ENCODE data around the gene VAV1.
"Not testable (repeated sequence)": the region's sequence is repeated elsewhere in the genome, so short reads cannot be mapped to it uniquely, and the experiment has no call there.

The VAV1 gene

DNA sequence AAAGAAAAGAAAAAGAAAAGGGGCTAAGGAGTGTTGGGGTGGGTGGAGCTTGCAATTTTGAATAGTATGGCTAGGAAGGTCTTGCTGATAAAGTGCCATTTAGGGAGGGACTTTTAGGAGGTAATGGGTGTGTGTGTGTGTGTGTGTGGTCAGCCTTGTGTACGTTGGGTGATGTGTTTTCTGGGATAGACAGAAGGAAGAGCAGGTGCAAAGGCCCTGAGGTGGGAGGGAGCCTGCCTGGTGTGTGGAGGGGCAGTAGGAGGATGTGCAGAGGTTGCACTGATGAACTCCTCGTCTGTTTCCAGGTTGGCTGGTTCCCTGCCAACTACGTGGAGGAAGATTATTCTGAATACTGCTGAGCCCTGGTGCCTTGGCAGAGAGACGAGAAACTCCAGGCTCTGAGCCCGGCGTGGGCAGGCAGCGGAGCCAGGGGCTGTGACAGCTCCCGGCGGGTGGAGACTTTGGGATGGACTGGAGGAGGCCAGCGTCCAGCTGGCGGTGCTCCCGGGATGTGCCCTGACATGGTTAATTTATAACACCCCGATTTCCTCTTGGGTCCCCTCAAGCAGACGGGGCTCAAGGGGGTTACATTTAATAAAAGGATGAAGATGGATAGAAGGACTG, 84.4 kb downstream of the VAV1 start:
- DNase-seq: no peak

DNA sequence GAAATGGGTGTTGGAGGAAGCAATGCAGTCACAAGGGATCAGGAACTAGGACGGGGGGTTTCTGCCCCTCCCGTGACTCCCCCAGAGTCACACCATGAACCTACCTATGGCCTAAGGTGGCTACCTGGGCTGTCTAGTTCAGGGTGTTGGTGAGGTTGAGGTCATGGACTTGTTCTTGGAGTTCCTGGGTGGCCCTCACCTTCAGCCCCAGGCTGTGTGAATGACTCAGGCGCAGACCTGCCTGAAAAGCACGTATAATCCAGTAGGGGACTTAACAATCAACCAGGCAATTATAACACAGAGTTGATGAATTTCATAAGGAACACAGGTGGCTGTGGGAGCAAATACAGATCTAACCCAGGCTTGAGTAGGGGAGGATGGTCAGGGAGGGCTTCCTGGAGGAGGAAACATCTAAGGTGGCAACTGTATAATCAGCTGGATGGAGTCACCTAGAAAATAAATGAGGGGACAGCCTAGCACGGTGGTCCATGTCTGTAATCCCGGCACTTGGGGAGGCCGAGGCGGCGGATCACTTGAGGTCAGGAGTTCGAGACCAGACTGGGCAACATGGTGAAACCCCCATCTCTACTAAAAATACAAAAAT, 89.3 kb downstream of the VAV1 start:
- DNase-seq: no peak

DNA sequence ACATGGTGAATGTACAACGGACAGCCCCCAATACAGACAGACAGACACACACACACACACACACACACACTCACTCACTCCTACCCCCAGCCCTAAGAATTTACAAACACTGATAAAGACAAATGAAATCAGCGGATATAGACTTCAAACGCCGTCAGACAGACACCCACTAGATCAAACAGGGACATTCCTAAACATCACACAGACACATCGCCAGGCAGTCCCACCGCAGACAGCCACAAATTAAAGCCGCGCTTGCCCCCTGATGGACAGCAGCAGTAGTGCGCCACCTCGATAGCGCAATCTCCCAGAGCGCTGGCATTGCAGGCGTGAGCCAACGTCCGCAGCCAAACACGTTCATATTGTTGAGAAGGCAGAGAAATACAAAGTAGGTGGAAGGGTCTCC, 90.2 kb downstream of the VAV1 start:
- peak; percentile 13 for DNase-seq

GRCh38 chr19:6864325-6864940, 91.9 kb downstream of the VAV1 start:
- DNase-seq: no peak

GRCh38 chr19:6865849-6866248, 93.3 kb downstream of the VAV1 start:
- no peak for DNase-seq

DNA sequence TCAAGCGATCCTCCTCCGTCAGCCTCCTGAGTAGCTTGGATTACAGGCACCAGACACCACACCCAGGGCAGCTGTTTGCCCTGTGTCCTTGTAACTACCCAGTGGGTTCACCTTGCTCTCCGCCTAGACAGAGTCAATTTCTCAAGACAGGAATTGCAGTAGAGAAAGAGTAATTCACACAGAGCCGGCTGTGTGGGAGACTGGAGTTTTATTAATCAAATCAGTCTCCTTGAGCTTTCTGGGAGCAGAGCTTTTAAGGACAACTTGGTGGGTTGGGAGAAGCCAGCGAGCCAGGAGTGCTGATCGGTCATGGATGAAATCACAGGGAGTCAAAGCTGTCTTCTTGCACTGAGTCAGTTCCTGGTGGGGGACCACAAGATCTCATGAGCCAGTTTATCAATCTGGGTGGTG, 94.2 kb downstream of the VAV1 start:
- no peak for DNase-seq

DNA sequence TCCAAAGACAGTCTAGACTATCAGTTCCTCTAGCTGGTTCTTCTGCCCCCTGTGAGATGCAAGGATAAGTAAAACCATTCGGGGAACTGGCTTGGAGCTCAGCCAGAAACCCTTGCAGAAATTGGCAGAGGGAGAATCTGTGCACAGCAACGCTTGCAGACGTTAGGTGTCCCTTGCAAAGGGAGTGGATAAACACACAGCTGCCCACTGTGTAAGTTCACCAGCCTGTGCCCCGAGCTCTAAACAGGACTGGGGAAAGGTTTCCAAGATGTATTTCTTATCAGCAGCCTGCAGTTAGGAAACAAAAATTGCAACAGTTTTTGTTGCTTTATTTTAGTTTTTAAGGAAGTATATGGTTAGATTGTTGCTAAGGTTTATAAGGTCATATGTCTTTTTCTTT, 95.8 kb downstream of the VAV1 start:
- DNase-seq: no peak

DNA sequence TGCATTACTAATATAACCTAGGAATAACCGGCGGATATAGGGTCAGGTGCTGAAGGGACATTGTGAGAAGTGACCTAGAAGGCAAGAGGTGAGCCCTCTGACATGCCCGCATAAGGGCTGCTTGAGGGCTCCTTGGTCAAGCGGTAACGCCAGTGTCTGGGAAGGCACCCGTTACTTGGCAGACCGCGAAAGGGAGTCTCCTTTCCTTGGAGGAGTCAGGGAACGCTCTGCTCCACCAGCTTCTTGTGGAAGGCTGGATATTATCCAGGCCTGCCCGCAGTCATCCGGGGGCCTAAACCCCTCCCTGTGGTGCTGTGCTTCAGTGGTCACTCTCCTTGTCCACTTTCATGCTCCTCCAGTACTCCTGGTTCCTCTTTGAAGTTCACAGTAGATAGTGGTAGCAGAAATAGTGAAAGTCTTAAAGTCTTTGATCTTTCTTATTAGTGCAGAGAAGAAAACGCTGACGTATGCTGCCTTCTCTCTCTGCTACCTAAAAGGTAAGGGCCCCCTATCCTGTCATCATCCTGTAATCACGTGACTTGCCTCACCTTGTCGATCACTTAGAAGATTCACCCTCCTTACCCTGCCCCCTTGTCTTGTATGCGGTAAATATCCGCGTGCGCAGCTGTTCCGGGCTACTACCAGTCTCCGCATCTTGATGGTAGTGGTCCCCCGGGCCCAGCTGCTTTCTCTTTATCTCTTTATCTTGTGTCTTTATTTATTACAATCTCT, 96.8 kb downstream of the VAV1 start:
- not testable (repeated sequence) for DNase-seq

DNA sequence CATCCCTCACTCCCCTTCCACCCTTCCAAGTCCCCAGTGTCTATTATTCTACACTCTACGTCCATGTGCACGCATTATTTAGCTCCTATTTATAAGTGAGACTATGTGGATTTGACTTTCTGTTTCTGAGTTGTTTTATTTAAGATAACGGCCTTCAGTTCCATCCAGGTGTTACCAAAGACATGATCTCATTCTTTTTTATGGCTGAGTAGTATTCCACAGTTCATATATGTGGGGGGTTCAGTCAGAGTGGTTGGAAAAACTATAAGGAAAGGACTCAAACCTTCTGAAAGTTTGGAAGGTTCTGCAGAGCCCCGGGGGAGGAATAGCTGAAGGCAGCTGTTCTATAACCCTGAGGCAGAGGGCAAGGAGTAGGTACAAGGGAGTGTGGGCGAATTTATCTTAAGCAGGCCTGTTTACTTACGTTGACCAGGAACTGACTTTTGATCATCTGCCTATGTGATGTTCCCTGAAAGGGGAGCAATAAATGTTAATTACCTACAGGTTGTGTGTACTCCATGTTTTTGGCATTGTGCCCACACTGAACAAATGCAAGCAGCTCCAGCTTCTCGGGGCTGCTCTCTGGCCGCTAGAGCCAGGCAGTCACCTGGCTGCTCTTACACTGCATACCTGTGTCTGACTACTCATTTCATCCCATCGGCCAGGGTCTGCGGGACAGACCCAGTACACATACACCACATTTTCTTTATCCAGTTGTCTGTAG, 101.4 kb downstream of the VAV1 start:
- no peak for DNase-seq

DNA sequence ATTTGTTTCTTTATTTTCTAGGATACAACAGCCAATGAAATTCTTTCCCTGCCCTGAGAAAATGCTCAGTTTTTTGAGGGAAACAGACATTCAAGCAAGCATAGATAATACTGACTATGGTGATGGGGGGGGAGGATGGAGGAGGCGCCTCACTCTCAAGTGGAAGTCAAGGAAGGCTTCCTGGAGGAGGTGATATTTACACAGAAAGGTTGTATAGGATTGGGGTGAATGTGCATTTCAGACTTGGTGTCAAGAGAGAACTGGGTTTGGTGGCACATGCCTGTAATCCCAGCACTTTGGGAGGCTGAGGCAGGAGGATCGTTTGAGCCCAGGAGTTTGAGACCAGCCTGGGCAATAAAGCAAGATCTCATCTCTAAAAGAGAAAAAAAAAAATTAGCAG, 102.7 kb downstream of the VAV1 start:
- DNase-seq: no peak

GRCh38 chr19:6876748-6877147, 104.2 kb downstream of the VAV1 start:
- no peak for DNase-seq

DNA sequence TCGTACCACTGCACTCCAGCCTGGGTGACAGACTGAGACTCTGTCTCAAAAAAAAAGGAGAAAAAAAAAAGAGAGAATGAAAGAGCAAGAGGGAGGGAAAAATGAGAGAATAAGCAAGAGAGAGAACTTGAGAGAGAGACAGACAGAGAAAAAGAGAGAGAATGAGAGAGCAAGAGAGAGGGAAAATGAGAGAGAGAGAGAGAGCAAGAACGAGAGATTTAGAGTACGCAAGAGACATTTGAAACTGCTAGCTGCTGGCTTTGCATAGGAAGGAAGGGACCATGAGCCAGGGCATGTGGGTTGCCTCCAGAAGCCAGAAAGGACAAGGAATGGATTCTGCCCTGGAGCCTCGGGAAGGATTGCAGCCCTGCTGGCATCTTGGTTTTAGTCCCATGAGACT, 105.3 kb downstream of the VAV1 start:
- no peak for DNase-seq

- no peak for DNase-seq
Measured at GRCh38 chr19:6886277-6886897, 113.9 kb downstream of the VAV1 start.

DNA sequence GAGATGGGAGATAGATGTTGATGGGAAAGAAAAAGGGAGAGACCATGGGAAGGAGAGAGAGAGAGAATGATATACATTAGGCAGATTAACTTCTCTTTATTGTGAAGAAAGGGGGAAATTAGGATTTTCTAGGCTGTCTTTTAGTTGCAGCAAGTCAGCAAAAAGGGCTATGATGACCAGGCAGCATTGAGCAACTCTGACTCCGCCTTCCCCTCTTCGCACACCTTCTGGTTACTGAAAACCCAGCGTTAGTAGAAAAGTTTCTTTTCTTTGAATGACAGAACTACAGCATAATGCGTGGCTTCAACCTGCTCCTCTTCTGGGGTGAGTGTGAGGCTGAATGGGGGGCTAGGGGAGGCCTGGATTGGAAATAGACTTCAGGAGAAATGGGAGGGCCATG, 114.8 kb downstream of the VAV1 start, which contains the start of gene ADGRE1:
Gene ADGRE1, plus strand, starts transcription at position 264 of the 400 bp plus-strand sequence. Its CDS starts 30 bp downstream, at position 294.
- DNase-seq: no peak

DNA sequence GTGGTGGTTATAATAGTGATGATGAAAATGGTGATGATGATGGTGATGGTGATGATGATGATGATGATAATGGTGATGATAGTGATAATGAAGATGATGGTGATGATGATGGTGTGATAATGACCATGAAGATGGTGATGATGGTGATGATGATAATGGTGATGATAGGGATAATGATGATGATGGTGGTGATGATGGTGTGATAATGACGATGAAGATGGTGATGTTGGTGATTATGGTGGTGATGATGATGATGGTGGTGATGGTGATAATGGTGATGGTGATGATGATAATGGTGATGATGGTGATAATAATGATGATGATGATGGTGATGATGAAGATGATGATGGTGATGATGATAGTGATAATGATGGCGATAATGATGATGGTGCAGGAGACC, 116.5 kb downstream of the VAV1 start:
- no peak for DNase-seq

DNA sequence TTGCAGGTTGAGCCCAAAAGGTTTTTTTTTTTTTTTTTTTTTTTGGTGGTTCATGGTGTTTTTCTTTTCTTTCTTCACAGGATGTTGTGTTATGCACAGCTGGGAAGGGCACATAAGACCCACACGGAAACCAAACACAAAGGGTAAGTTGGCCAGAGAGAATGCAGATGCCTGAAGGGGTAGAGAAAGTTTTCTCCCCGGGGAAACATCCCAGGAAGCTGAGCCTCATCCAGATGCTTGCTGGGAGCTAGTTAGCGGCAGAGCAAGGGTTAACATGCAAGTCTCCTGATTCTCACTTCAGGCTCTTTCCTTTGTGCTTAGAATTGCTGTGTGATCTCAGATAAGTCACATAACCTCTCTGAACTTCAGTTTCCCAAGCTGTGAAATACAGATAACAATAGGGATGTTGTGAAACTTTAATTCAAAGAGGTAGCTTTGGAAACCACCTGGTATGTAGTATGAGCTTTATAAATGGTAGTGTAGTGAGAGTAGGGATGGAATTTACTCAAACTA, 117.9 kb downstream of the VAV1 start:
- no peak for DNase-seq

DNA sequence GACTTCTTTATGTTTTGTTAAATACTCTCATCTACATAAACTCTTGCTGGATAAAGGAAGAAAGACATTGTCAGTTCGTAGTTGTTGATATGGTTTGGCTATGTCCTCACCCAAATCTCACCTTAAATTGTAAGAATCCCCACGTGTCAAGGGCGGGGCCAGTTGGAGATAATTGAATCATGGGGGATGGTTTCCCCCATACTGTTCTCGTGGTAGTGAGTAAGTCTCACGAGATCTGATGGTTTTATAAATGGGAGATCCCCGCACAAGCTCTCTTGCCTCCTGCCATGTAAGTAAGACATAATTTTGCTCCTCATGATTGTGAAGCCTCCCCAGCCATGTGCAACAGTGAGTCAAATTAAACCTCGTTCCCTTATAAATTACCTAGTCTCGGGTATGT, 118.4 kb downstream of the VAV1 start:
- DNase-seq: no peak

- DNase-seq: no peak
Measured at GRCh38 chr19:6891761-6892385, 119.4 kb downstream of the VAV1 start.

- no peak for DNase-seq
Measured at GRCh38 chr19:6894313-6894712, 121.8 kb downstream of the VAV1 start.

GRCh38 chr19:6903446-6903845, 130.9 kb downstream of the VAV1 start:
- no peak for DNase-seq

DNA sequence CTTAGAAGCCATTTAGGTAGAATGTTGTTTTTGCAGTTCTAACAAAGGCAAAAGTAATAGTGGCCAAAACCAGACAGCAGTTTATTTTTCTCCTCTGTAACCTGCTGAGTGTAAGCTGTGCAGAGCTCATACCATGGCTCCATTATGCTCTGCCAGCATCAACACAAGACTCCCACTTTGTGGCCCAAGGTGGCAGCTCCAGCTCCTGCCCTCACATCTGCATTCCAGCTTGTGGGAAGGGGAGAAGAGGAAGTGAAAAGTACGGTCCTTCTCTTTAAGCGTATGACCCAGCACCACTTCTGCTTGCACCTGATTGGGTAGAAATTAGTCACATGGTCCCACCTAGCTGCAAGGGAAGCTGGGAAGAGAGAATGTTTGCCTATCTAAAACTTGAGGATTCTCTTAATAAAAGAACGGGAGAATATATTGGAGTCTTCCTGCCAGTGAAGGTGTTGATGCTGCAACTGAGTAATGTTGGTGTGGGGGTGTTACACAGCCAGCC, 134.1 kb downstream of the VAV1 start:
- no peak for DNase-seq

Data from NCI-H2171 (cell line).